Loucy (cell line): ENCODE results near the gene PPP1R12B.
"Not testable (repeated sequence)": the region's sequence is repeated elsewhere in the genome, so short reads cannot be mapped to it uniquely, and the experiment has no call there.

Source experiments
- EZH2phosphoT487 ChIP-seq: fragments of 200-600 bp; IDR thresholded peaks from 2 replicates; pipeline ENCODE4 v1.6.1; 2018; ENCODE audit warnings: antibody characterized with exemption, mild to moderate bottlenecking, moderate library complexity, borderline replicate concordance
- TF ChIP-seq, protein P1 (sequence below): fragments of 200-600 bp; sonication (generic); conservative IDR thresholded peaks from 2 replicates; pipeline ENCODE4 v1.5.1; 2014; ENCODE audit warnings: mild to moderate bottlenecking, antibody characterized with exemption, low read length

GRCh38 chr1:202483362-202483761 lies 134.9 kb downstream of the PPP1R12B start:
- TF ChIP-seq, protein P1, sequence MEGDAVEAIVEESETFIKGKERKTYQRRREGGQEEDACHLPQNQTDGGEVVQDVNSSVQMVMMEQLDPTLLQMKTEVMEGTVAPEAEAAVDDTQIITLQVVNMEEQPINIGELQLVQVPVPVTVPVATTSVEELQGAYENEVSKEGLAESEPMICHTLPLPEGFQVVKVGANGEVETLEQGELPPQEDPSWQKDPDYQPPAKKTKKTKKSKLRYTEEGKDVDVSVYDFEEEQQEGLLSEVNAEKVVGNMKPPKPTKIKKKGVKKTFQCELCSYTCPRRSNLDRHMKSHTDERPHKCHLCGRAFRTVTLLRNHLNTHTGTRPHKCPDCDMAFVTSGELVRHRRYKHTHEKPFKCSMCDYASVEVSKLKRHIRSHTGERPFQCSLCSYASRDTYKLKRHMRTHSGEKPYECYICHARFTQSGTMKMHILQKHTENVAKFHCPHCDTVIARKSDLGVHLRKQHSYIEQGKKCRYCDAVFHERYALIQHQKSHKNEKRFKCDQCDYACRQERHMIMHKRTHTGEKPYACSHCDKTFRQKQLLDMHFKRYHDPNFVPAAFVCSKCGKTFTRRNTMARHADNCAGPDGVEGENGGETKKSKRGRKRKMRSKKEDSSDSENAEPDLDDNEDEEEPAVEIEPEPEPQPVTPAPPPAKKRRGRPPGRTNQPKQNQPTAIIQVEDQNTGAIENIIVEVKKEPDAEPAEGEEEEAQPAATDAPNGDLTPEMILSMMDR, result not testable (repeated sequence)
- TF ChIP-seq EZH2phosphoT487, result not testable (repeated sequence)
